Effector memory CD8-positive, alpha-beta T cell (primary cell): ENCODE data around the gene KRT1.

Experiments used
- ATAC-seq: fragments of 150-1000 bp; cut with Tn5 transposase; replicated peaks from 2 replicates; pipeline ENCODE4 v1.10.0; 2021; ENCODE audit warnings: mild to moderate bottlenecking, moderate library complexity
- DNase-seq, 3 experiments: peaks; one replicate each; pipeline ENCODE4 v3.0.0; 2021
- H3K27ac Mint-ChIP-seq, 2 donors: one replicate each; pipeline ENCODE4 v1.8.0; 2022; ENCODE audit warnings: mild to moderate bottlenecking in 2 of 2, mixed read lengths in 2 of 2, moderate library complexity in 2 of 2
- H3K27me3 Mint-ChIP-seq, 2 donors: one replicate each; pipeline ENCODE4 v1.8.0; 2022; ENCODE audit warnings: mixed read lengths in 2 of 2
- H3K36me3 Mint-ChIP-seq: one replicate; pipeline ENCODE4 v1.8.0; 2022; ENCODE audit warnings: mild to moderate bottlenecking, moderate library complexity, mixed read lengths; ENCODE audit not compliant: insufficient read depth
- H3K4me1 Mint-ChIP-seq, 2 donors: one replicate each; pipeline ENCODE4 v1.8.0; 2022; ENCODE audit warnings: low read depth in 2 of 2, mixed read lengths in 2 of 2
- H3K4me3 Mint-ChIP-seq, 2 donors: one replicate each; pipeline ENCODE4 v1.8.0; 2022; ENCODE audit warnings: mild to moderate bottlenecking in 2 of 2, mixed read lengths in 2 of 2, moderate library complexity in 2 of 2
- H3K9me3 Mint-ChIP-seq, 2 donors: one replicate each; pipeline ENCODE4 v1.8.0; 2022; ENCODE audit warnings: mixed read lengths in 2 of 2

KRT1 gene

GRCh38 chr12:52694151-52694550, 13.9 kb upstream of the KRT1 start:
- no peak for DNase-seq
- H3K27me3 Mint-ChIP-seq, result peaks cover 19 to 63% of the 10 kb centered on the region in 2 donors
- no peak overlapping the region for H3K27ac Mint-ChIP-seq
- H3K4me3 Mint-ChIP-seq, result no peak overlapping the region
- peaks cover 19 to 24% of the 10 kb centered on the region in 2 donors for H3K4me1 Mint-ChIP-seq
- no peaks in the 10 kb centered on the region for H3K9me3 Mint-ChIP-seq
- H3K36me3 Mint-ChIP-seq, result peaks cover 3% of the 10 kb centered on the region
- ATAC-seq, result no peak

- peaks cover 19 to 24% of the 10 kb centered on the region in 2 donors for H3K4me1 Mint-ChIP-seq
- DNase-seq (no peak), ATAC-seq (no peak)
- H3K27ac Mint-ChIP-seq, result no peak overlapping the region
- no peaks in the 10 kb centered on the region for H3K9me3 Mint-ChIP-seq
- H3K4me3 Mint-ChIP-seq, result no peak overlapping the region
- peaks cover 19 to 62% of the 10 kb centered on the region in 2 donors for H3K27me3 Mint-ChIP-seq
- H3K36me3 Mint-ChIP-seq, result peaks cover 3% of the 10 kb centered on the region
Measured at GRCh38 chr12:52693261-52693660, 13.1 kb upstream of the KRT1 start.

GRCh38 chr12:52692254-52692653, 12.0 kb upstream of the KRT1 start:
- ATAC-seq, result no peak
- Mint-ChIP-seq H3K9me3 (no peaks in the 10 kb centered on the region), H3K4me3 (peak overlapping the region; percentile 60 to 91), H3K4me1 (peaks cover 26 to 27% of the 10 kb centered on the region in 2 donors), H3K27me3 (peaks cover 11 to 62% of the 10 kb centered on the region in 2 donors), H3K27ac (no peak overlapping the region), H3K36me3 (peaks cover 3% of the 10 kb centered on the region)
- DNase-seq, result no peak

- peaks cover 11 to 62% of the 10 kb centered on the region in 2 donors for H3K27me3 Mint-ChIP-seq
- H3K27ac Mint-ChIP-seq, result peak overlapping the region; percentile 56 to 76
- peak overlapping the region; percentile 80 to 91 for H3K4me3 Mint-ChIP-seq
- ATAC-seq (no peak), DNase-seq (no peak)
- H3K4me1 Mint-ChIP-seq, result peaks cover 28% of the 10 kb centered on the region in 2 donors
- H3K36me3 Mint-ChIP-seq, result peaks cover 3% of the 10 kb centered on the region
- H3K9me3 Mint-ChIP-seq, result no peaks in the 10 kb centered on the region
Measured at GRCh38 chr12:52691841-52692150, 11.6 kb upstream of the KRT1 start.

- peaks cover 3% of the 10 kb centered on the region for H3K36me3 Mint-ChIP-seq
- peak overlapping the region; percentile 56 to 76 for H3K27ac Mint-ChIP-seq
- peaks cover 28% of the 10 kb centered on the region in 2 donors for H3K4me1 Mint-ChIP-seq
- ATAC-seq, result peak; percentile 82
- no peaks in the 10 kb centered on the region for H3K9me3 Mint-ChIP-seq
- H3K4me3 Mint-ChIP-seq, result peak overlapping the region; percentile 80 to 91
- peaks cover 16 to 62% of the 10 kb centered on the region in 2 donors for H3K27me3 Mint-ChIP-seq
- peak; percentile 30 to 48 (median 43) for DNase-seq
Measured at GRCh38 chr12:52691076-52691840, 11.1 kb upstream of the KRT1 start.

GRCh38 chr12:52690351-52691075, 10.3 kb upstream of the KRT1 start:
- DNase-seq (no peak), ATAC-seq (peak; percentile 7)
- H3K4me1 Mint-ChIP-seq, result peaks cover 28% of the 10 kb centered on the region in 2 donors
- peak overlapping the region; percentile 80 to 91 for H3K4me3 Mint-ChIP-seq
- H3K27me3 Mint-ChIP-seq, result peaks cover 16 to 55% of the 10 kb centered on the region in 2 donors
- H3K27ac Mint-ChIP-seq, result peak overlapping the region; percentile 56 to 76
- H3K36me3 Mint-ChIP-seq, result peaks cover 3% of the 10 kb centered on the region
- H3K9me3 Mint-ChIP-seq, result no peaks in the 10 kb centered on the region

GRCh38 chr12:52689936-52690335, 9.7 kb upstream of the KRT1 start:
- Mint-ChIP-seq H3K9me3 (no peaks in the 10 kb centered on the region), H3K27me3 (peaks cover 16 to 50% of the 10 kb centered on the region in 2 donors), H3K27ac (no peak overlapping the region), H3K4me1 (peaks cover 28% of the 10 kb centered on the region in 2 donors), H3K4me3 (peak overlapping the region in 1 of 2 donors; percentile 31), H3K36me3 (peaks cover 3% of the 10 kb centered on the region)
- no peak for ATAC-seq
- no peak for DNase-seq

- H3K4me3 Mint-ChIP-seq, result peak overlapping the region in 1 of 2 donors; percentile 16
- H3K4me1 Mint-ChIP-seq, result peaks cover 28% of the 10 kb centered on the region in 2 donors
- no peak overlapping the region for H3K27ac Mint-ChIP-seq
- ATAC-seq (no peak), DNase-seq (no peak)
- no peaks in the 10 kb centered on the region for H3K9me3 Mint-ChIP-seq
- H3K27me3 Mint-ChIP-seq, result peaks cover 21 to 51% of the 10 kb centered on the region in 2 donors
- peaks cover 3% of the 10 kb centered on the region for H3K36me3 Mint-ChIP-seq
Measured at GRCh38 chr12:52689239-52689638, 9.0 kb upstream of the KRT1 start.

GRCh38 chr12:52688481-52688880, 8.3 kb upstream of the KRT1 start:
- ATAC-seq (no peak), DNase-seq (no peak)
- Mint-ChIP-seq H3K9me3 (no peaks in the 10 kb centered on the region), H3K4me1 (peaks cover 28 to 33% of the 10 kb centered on the region in 2 donors), H3K27me3 (peaks cover 29 to 58% of the 10 kb centered on the region in 2 donors), H3K4me3 (no peak overlapping the region), H3K27ac (no peak overlapping the region), H3K36me3 (peaks cover 3% of the 10 kb centered on the region)

- Mint-ChIP-seq H3K27me3 (peaks cover 23 to 54% of the 10 kb centered on the region in 2 donors), H3K27ac (peak overlapping the region in 1 of 2 donors; percentile 71), H3K36me3 (peaks cover 3% of the 10 kb centered on the region), H3K9me3 (no peaks in the 10 kb centered on the region), H3K4me1 (peaks cover 27 to 32% of the 10 kb centered on the region in 2 donors), H3K4me3 (no peak overlapping the region)
- DNase-seq, result no peak
- ATAC-seq, result peak; percentile 25
Measured at GRCh38 chr12:52687497-52688385, 7.5 kb upstream of the KRT1 start.

- Mint-ChIP-seq H3K27me3 (peaks cover 18 to 45% of the 10 kb centered on the region in 2 donors), H3K27ac (peak overlapping the region in 1 of 2 donors; percentile 71), H3K4me3 (no peak overlapping the region), H3K36me3 (peaks cover 3% of the 10 kb centered on the region), H3K9me3 (no peaks in the 10 kb centered on the region), H3K4me1 (peaks cover 23 to 31% of the 10 kb centered on the region in 2 donors)
- ATAC-seq (no peak), DNase-seq (no peak)
Measured at GRCh38 chr12:52686756-52687487, 6.7 kb upstream of the KRT1 start.

GRCh38 chr12:52686063-52686462, 5.9 kb upstream of the KRT1 start:
- Mint-ChIP-seq H3K27me3 (peaks cover 18 to 45% of the 10 kb centered on the region in 2 donors), H3K4me1 (peaks cover 21 to 33% of the 10 kb centered on the region in 2 donors), H3K36me3 (peaks cover 3% of the 10 kb centered on the region), H3K9me3 (no peaks in the 10 kb centered on the region), H3K27ac (no peak overlapping the region), H3K4me3 (no peak overlapping the region)
- DNase-seq (no peak), ATAC-seq (no peak)
